Left lung (tissue), 14 donors: ENCODE data around the gene TAF11L12. TPM values are rescaled to one million over a fixed set of nuclear protein-coding genes. Genes with fewer than 3 reads are reported as not detected.
"Not testable (repeated sequence)": the region's sequence is repeated elsewhere in the genome, so short reads cannot be mapped to it uniquely, and the experiment has no call there.

Experiments
- ATAC-seq: fragments of 200-7000 bp; cut with Tn5 transposase; one replicate; pipeline ENCODE4 v1.9.1; 2020; ENCODE audit warnings: moderate library complexity
- DNase-seq, 4 donors: peaks; one replicate each; pipeline ENCODE4 v3.0.0-alpha.2; 2013 to 2020
- H3K27ac ChIP-seq, 2 donors: fragments of 200-600 bp; sonication (generic) in 1 of 2; one replicate each; pipeline versions ENCODE4 v1.5.0 to v1.8.0; 2020 to 2021
- H3K27me3 ChIP-seq, 2 donors: fragments of 200-600 bp; sonication (generic) in 1 of 2; one replicate each; pipeline versions ENCODE4 v1.5.0 to v1.8.0; 2020 to 2021
- H3K36me3 ChIP-seq, 2 donors: fragments of 200-600 bp; sonication (generic) in 1 of 2; one replicate each; pipeline versions ENCODE4 v1.5.0 to v1.8.0; 2020 to 2021
- H3K4me1 ChIP-seq, 2 donors: fragments of 200-600 bp; one replicate each; pipeline ENCODE4 v1.8.0; 2021
- H3K4me3 ChIP-seq, 2 donors: fragments of 200-600 bp; sonication (generic) in 1 of 2; one replicate each; pipeline versions ENCODE4 v1.5.0 to v1.8.0; 2020 to 2021; ENCODE audit warnings: mild to moderate bottlenecking in 1 of 2
- H3K9me3 ChIP-seq, 2 donors: fragments of 200-600 bp; sonication (generic) in 1 of 2; one replicate each; pipeline versions ENCODE4 v1.5.0 to v1.8.0; 2020 to 2021
- CTCF ChIP-seq, 2 donors: fragments of 200-600 bp; sonication (generic) in 1 of 2; IDR thresholded peaks; one replicate each; pipeline versions ENCODE4 v1.5.0 to v1.8.0; 2021; ENCODE audit warnings: antibody characterized with exemption in 2 of 2
- intact Hi-C, 2 donors: fragments of 100-400 bp; cut with DNase I; formaldehyde crosslinking; loops; one replicate each; pipeline versions ENCODE4 v1.11.2 to v1.14.2; 2022
- long read RNA-seq, 12 donors: library from polyadenylated mRNA in 2 of 12; unstranded in 2 of 12; transcript quantifications; one replicate each; pipeline ENCODE4 v2.0.0 and lab custom pipeline, GENCODE V29; 2019 to 2026
- polyA plus RNA-seq, 6 donors: library from polyadenylated mRNA; unstranded; fragments of 120-200 nt; gene quantifications; one replicate each; pipeline ENCODE4 v1.2.1, GENCODE V29; 2013; ENCODE audit not compliant: insufficient read length in 6 of 6
- total RNA-seq, 2 donors: library from RNA; stranded (reverse); fragmentation: NEBNext Ultra II Directional; extraction: Animal tissue kit (Norgen Biotek cat#: 25700); gene quantifications; one replicate each; pipeline ENCODE4 v1.2.1, GENCODE V29; 2021
- donor health status: DM: no; HTN: yes; CAD: no.
- donor health status: DM: no; HTN: no; CAD: no.

The TAF11L12 gene
- not detected for total RNA-seq
- not detected for polyA plus RNA-seq
- long read RNA-seq, donor 1: 0 reads
- long read RNA-seq, donor 2: 0 reads
- long read RNA-seq, donor 3: 0 reads
- long read RNA-seq, donor 4: 0 reads
- long read RNA-seq, donor 5: 0 reads
- long read RNA-seq, donor 6: 0 reads
- long read RNA-seq, donor 7: 0 reads
- long read RNA-seq, donor 8: 0 reads
- long read RNA-seq, donor 9: 0 reads
- long read RNA-seq, donor 10: 0 reads
- long read RNA-seq, donor 11: 0 reads
- long read RNA-seq, donor 12: 0 reads

- H3K36me3 ChIP-seq, H3K4me3 ChIP-seq, DNase-seq, H3K4me1 ChIP-seq, ATAC-seq, H3K9me3 ChIP-seq, H3K27ac ChIP-seq, intact Hi-C loops, H3K27me3 ChIP-seq: not testable (repeated sequence)
Observed at GRCh38 chr5:17610092-17610491, at the start of gene TAF11L12. TAF11L12 (plus strand) TSS chr5:17610392.

DNA sequence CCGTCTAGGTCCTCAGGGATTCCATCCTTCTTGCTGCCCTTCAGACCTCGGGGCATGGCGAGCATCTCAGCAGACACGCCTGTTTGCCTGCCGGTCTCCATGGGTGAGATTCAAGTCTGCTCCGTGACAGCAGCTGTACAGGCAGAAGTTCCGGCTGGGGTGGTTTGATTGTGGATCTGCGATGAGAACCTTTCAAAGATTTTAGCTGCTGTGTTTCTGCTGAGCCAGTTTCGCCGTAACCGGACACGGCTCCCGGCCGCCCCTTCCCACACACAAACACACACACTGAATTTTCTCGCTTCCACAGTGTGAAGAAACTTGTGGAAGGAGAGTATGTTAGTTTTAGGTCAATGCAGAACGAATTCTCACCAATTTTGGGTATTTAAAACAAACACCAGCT is 24.5 kb upstream of the TAF11L12 start, which contains the start of gene TAF11L7:
TAF11L7 (minus strand) TSS at position 101 of the 400 bp plus-strand sequence.
- H3K27ac ChIP-seq, DNase-seq, H3K4me1 ChIP-seq, H3K36me3 ChIP-seq, H3K27me3 ChIP-seq, intact Hi-C loops, ATAC-seq, H3K9me3 ChIP-seq, H3K4me3 ChIP-seq: not testable (repeated sequence)

DNA sequence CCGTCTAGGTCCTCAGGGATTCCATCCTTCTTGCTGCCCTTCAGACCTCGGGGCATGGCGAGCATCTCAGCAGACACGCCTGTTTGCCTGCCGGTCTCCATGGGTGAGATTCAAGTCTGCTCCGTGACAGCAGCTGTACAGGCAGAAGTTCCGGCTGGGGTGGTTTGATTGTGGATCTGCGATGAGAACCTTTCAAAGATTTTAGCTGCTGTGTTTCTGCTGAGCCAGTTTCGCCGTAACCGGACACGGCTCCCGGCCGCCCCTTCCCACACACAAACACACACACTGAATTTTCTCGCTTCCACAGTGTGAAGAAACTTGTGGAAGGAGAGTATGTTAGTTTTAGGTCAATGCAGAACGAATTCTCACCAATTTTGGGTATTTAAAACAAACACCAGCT is 19.3 kb upstream of the TAF11L12 start, which contains the start of gene TAF11L8:
TAF11L8 (minus strand) TSS at position 101 of the 400 bp plus-strand sequence.
- H3K4me1 ChIP-seq, H3K4me3 ChIP-seq, H3K36me3 ChIP-seq, H3K27me3 ChIP-seq, intact Hi-C loops, H3K27ac ChIP-seq, H3K9me3 ChIP-seq, ATAC-seq, DNase-seq: not testable (repeated sequence)

GRCh38 chr5:17594255-17594654 is 15.9 kb upstream of the TAF11L12 start, which contains the start of gene TAF11L9:
TAF11L9 (minus strand) TSS chr5:17594394.
- H3K27me3 ChIP-seq, H3K27ac ChIP-seq, H3K4me3 ChIP-seq, ATAC-seq, H3K36me3 ChIP-seq, intact Hi-C loops, H3K9me3 ChIP-seq, H3K4me1 ChIP-seq: not testable (repeated sequence)
- peak in 1 of 4 donors; percentile 47 for DNase-seq

DNA sequence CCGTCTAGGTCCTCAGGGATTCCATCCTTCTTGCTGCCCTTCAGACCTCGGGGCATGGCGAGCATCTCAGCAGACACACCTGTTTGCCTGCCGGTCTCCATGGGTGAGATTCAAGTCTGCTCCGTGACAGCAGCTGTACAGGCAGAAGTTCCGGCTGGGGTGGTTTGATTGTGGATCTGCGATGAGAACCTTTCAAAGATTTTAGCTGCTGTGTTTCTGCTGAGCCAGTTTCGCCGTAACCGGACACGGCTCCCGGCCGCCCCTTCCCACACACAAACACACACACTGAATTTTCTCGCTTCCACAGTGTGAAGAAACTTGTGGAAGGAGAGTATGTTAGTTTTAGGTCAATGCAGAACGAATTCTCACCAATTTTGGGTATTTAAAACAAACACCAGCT is 12.5 kb upstream of the TAF11L12 start, which contains the start of gene TAF11L10:
TAF11L10 (minus strand) TSS at position 101 of the 400 bp plus-strand sequence.
- H3K4me3 ChIP-seq, H3K27me3 ChIP-seq, H3K36me3 ChIP-seq, DNase-seq, H3K4me1 ChIP-seq, H3K9me3 ChIP-seq, ATAC-seq, intact Hi-C loops, H3K27ac ChIP-seq: not testable (repeated sequence)

- ATAC-seq, intact Hi-C loops, DNase-seq, H3K9me3 ChIP-seq, H3K27ac ChIP-seq, H3K4me1 ChIP-seq, H3K36me3 ChIP-seq, H3K4me3 ChIP-seq, H3K27me3 ChIP-seq: not testable (repeated sequence)
Observed at GRCh38 chr5:17603880-17604279, 6.3 kb upstream of the TAF11L12 start, which contains the start of gene TAF11L11. TAF11L11 (plus strand) TSS chr5:17604183.

DNA sequence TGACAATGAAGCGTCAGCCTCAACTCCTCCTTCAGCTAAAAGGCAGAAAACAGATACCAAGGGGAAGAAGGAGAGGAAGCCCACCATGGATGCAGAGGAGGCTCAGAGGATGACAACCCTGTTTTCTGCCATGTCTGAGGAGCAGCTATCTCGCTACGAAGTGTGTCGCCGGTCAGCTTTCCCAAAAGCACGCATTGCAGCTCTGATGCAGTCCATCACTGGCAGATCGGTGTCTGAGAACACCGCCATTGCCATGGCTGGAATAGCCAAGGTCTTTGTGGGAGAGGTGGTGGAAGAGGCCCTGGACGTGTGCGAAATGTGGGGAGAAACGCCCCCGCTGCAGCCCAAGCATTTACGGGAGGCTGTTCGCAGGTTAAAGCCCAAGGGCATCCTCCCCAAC is 5.2 kb upstream of the TAF11L12 start:
- TF ChIP-seq CTCF (IDR thresholded peaks at IDR 0.05): no peak
- H3K36me3 ChIP-seq: no peaks in the 10 kb centered on the region
- H3K9me3 ChIP-seq: no peaks in the 10 kb centered on the region
- H3K4me3 ChIP-seq: no peak overlapping the region
- ATAC-seq (no peak), DNase-seq (no peak)
- H3K27ac ChIP-seq: no peak overlapping the region
- no peaks in the 10 kb centered on the region for H3K27me3 ChIP-seq
- intact Hi-C loops: no loop called here
- no peaks in the 10 kb centered on the region for H3K4me1 ChIP-seq

DNA sequence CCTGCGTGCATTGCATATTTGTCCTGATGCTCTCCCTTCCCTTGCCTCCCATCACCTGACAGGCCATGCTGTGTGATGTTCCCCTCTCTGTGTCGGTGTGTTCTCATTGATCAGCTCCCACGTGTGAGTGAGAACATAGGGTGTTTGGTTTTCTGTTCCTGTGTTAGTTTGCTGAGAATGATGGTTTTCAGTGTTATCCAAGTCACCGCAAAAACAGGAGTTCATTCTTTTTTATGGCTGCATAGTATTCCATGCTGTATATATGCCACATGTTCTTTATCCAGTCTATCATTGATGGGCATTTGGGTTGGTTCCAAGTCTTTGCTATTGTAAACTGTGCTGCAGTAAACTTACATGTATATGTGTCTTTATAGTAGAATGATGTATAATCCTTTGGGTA is 2.7 kb upstream of the TAF11L12 start:
- H3K4me1 ChIP-seq, H3K9me3 ChIP-seq, H3K27ac ChIP-seq, H3K27me3 ChIP-seq, H3K36me3 ChIP-seq, ATAC-seq, H3K4me3 ChIP-seq, DNase-seq, intact Hi-C loops: not testable (repeated sequence)
